ACC112 (cell line): Measurements from ENCODE around the gene CMTM2.

ENCODE experiments used
- H2AFZ ChIP-seq: fragments of 200-600 bp; sonication (generic); one replicate; pipeline ENCODE4 v1.6.0; 2017; ENCODE audit warnings: antibody characterized with exemption, low read length; ENCODE audit not compliant: unreplicated experiment
- H3K27ac ChIP-seq: fragments of 200-600 bp; sonication (generic); 2 replicates; pipeline ENCODE4 v1.5.1; 2014; ENCODE audit warnings: low read depth, mild to moderate bottlenecking, antibody characterized with exemption, low read length, moderate library complexity
- H3K27me3 ChIP-seq: fragments of 200-600 bp; sonication (generic); 2 replicates; pipeline ENCODE4 v1.6.1; 2014; ENCODE audit warnings: mild to moderate bottlenecking, antibody characterized with exemption, low read length, moderate library complexity, mixed read lengths; ENCODE audit not compliant: insufficient read depth
- H3K36me3 ChIP-seq: fragments of 200-600 bp; sonication (generic); 2 replicates; pipeline ENCODE4 v1.6.1; 2016; ENCODE audit warnings: mild to moderate bottlenecking, antibody characterized with exemption, low read length, moderate library complexity, mixed read lengths; ENCODE audit not compliant: insufficient read depth
- H3K4me1 ChIP-seq: fragments of 200-600 bp; sonication (generic); one replicate; pipeline ENCODE4 v1.6.1; 2016; ENCODE audit warnings: low read length, mixed read lengths; ENCODE audit not compliant: insufficient read depth, unreplicated experiment, control insufficient read depth
- H3K4me3 ChIP-seq: fragments of 200-600 bp; sonication (generic); 2 replicates; pipeline ENCODE4 v1.5.1; 2014; ENCODE audit warnings: mild to moderate bottlenecking, low read depth, low read length
- H3K79me2 ChIP-seq: fragments of 200-600 bp; sonication (generic); one replicate; pipeline ENCODE4 v1.6.0; 2016; ENCODE audit warnings: low read length; ENCODE audit not compliant: control insufficient read depth, unreplicated experiment, insufficient read depth

Gene CMTM2

GRCh38 chr16:66568355-66568754 is 10.9 kb upstream of the CMTM2 start:
- Histone ChIP-seq H3K27me3 (no peaks in the 10 kb centered on the region), H3K36me3 (peaks cover 16% of the 10 kb centered on the region)

GRCh38 chr16:66569131-66569530 is 10.1 kb upstream of the CMTM2 start:
- H3K36me3 ChIP-seq = peaks cover 13% of the 10 kb centered on the region
- H3K4me3 ChIP-seq = peak overlapping the region; percentile 34
- H3K79me2 ChIP-seq = no peaks in the 10 kb centered on the region
- H3K27ac ChIP-seq = peak overlapping the region; percentile 60
- no peak overlapping the region for H2AFZ ChIP-seq
- H3K27me3 ChIP-seq = no peaks in the 10 kb centered on the region
- H3K4me1 ChIP-seq = peaks cover 28% of the 10 kb centered on the region

More at GRCh38 chr16:66568355-66568754, 10.9 kb upstream of the CMTM2 start:
- Histone ChIP-seq H3K4me1 (peaks cover 28% of the 10 kb centered on the region), H3K4me3 (no peak overlapping the region), H3K27ac (peak overlapping the region; percentile 60), H2AFZ (no peak overlapping the region), H3K79me2 (peaks cover 6% of the 10 kb centered on the region)

- peaks cover 9% of the 10 kb centered on the region for H3K36me3 ChIP-seq
- H3K27me3 ChIP-seq = no peaks in the 10 kb centered on the region
- no peaks in the 10 kb centered on the region for H3K79me2 ChIP-seq
- no peak overlapping the region for H2AFZ ChIP-seq
- H3K27ac ChIP-seq = peak overlapping the region; percentile 60
- peaks cover 28% of the 10 kb centered on the region for H3K4me1 ChIP-seq
- no peak overlapping the region; the same call in 1 of the 2 replicates for H3K4me3 ChIP-seq
These were observed 9.3 kb upstream of the CMTM2 start for GRCh38 chr16:66569827-66570405.

DNA sequence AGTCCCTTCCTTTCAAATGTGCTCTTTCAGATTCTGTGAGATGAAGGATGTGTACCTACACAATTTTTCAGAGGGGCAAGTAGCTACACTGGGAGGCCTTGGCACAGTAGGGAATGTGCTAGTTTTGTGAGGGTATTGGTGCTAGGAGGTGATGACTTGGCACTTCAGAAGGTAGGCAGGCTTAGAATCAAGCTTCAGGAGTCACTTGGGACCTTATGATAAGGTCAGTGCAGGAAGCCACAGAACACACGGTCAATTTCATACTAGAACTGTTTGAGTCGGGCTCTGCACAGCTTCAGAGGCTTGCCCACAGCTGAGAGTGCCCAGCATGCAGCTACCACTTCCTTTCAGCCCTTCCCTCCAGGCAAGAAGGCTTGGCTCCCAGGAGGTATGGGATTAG is 6.9 kb upstream of the CMTM2 start:
- Histone ChIP-seq H2AFZ (no peak overlapping the region), H3K79me2 (no peaks in the 10 kb centered on the region), H3K27me3 (no peaks in the 10 kb centered on the region), H3K36me3 (peaks cover 9% of the 10 kb centered on the region; the same call in 1 of the 2 replicates), H3K4me1 (peaks cover 28% of the 10 kb centered on the region), H3K4me3 (no peak overlapping the region), H3K27ac (no peak overlapping the region)

DNA sequence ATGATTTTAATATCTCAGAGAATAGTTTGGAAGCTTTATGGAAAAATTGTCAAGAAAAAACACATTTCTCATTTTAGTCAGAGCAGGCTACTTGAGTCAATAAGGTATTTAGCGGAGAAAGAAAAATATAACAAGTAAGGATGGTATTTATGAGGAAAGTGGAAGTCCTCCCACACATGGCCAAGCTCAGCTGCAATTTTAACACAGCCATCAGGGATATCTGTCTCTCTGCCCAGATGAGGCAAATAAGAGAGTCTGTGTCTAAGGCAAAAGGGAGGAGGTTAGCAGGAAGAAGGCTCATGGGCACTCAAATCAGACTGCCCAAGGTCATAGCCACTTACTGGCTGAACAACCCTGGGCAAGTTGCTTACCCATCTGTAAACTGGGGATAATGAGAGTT is 5.2 kb upstream of the CMTM2 start:
- H2AFZ ChIP-seq = no peak overlapping the region
- no peaks in the 10 kb centered on the region for H3K27me3 ChIP-seq
- H3K27ac ChIP-seq = no peak overlapping the region

DNA sequence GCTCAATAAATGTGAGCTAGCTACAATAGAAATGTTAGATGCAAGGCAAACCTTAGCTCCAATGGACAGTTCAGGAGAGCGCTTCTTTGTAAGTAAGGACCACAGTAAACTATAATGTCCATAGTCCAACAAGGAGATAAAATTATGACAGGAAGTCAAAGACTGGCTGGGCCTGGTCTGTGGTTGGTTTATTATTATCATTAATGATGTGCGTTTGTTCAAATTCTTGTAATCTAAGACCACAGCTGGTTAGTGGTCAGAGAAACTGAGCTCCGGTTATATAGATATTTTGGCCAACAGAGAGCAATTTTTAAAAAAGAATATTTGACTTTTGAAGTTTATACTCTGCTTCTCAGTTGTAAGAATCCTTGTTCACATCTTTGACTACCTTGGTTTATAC is 4.7 kb upstream of the CMTM2 start:
- no peaks in the 10 kb centered on the region for H3K27me3 ChIP-seq
- H3K36me3 ChIP-seq = peaks cover 9% of the 10 kb centered on the region; the same call in 1 of the 2 replicates
- no peaks in the 10 kb centered on the region for H3K79me2 ChIP-seq
- H3K4me3 ChIP-seq = no peak overlapping the region
- no peak overlapping the region for H2AFZ ChIP-seq
- no peak overlapping the region for H3K27ac ChIP-seq
- H3K4me1 ChIP-seq = peaks cover 13% of the 10 kb centered on the region

More for the DNA sequence above, 5.2 kb upstream of the CMTM2 start:
- peaks cover 9% of the 10 kb centered on the region; the same call in 1 of the 2 replicates for H3K36me3 ChIP-seq
- H3K4me1 ChIP-seq = peaks cover 18% of the 10 kb centered on the region
- no peaks in the 10 kb centered on the region for H3K79me2 ChIP-seq
- H3K4me3 ChIP-seq = no peak overlapping the region

DNA sequence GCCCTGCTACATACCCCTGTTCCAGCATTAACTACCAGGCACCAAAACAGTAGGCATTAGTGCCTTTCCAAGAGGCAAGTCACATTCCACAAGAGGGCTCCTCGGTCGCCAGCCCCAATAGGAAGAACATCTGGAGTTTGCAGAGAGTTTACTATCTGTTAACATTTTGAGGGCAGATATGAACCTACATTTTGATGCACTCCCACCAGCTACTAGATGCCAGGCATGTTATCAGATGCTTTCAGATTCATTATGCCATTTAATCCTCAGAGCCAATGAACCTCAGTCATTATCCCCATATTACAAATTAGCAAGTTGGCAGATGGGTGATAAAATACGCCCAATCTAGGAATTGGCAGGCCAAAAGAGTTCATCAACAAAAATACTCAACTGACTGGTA is 4.2 kb upstream of the CMTM2 start:
- no peaks in the 10 kb centered on the region for H3K27me3 ChIP-seq

GRCh38 chr16:66576296-66576695 is 3.0 kb upstream of the CMTM2 start:
- peaks cover 3% of the 10 kb centered on the region; the same call in 1 of the 2 replicates for H3K36me3 ChIP-seq
- no peaks in the 10 kb centered on the region for H3K79me2 ChIP-seq
- H3K27ac ChIP-seq = no peak overlapping the region
- H2AFZ ChIP-seq = no peak overlapping the region
- no peaks in the 10 kb centered on the region for H3K27me3 ChIP-seq
- H3K4me3 ChIP-seq = no peak overlapping the region
- H3K4me1 ChIP-seq = peaks cover 13% of the 10 kb centered on the region

More for the DNA sequence above, 4.2 kb upstream of the CMTM2 start:
- H3K27ac ChIP-seq = no peak overlapping the region
- H3K4me1 ChIP-seq = peaks cover 9% of the 10 kb centered on the region
- no peaks in the 10 kb centered on the region for H3K79me2 ChIP-seq
- H2AFZ ChIP-seq = no peak overlapping the region
- peaks cover 9% of the 10 kb centered on the region; the same call in 1 of the 2 replicates for H3K36me3 ChIP-seq
- no peak overlapping the region for H3K4me3 ChIP-seq

GRCh38 chr16:66580605-66581209 is 1.4 kb downstream of the CMTM2 start:
- H2AFZ ChIP-seq = no peak overlapping the region
- H3K79me2 ChIP-seq = no peaks in the 10 kb centered on the region
- peaks cover 20% of the 10 kb centered on the region for H3K4me1 ChIP-seq
- peak overlapping the region; percentile 69 for H3K27ac ChIP-seq
- H3K36me3 ChIP-seq = no peaks in the 10 kb centered on the region
- H3K27me3 ChIP-seq = no peaks in the 10 kb centered on the region
- 0 out of 2 replicates have a peak overlapping the region, but pooled peaks have one; percentile 9 for H3K4me3 ChIP-seq

DNA sequence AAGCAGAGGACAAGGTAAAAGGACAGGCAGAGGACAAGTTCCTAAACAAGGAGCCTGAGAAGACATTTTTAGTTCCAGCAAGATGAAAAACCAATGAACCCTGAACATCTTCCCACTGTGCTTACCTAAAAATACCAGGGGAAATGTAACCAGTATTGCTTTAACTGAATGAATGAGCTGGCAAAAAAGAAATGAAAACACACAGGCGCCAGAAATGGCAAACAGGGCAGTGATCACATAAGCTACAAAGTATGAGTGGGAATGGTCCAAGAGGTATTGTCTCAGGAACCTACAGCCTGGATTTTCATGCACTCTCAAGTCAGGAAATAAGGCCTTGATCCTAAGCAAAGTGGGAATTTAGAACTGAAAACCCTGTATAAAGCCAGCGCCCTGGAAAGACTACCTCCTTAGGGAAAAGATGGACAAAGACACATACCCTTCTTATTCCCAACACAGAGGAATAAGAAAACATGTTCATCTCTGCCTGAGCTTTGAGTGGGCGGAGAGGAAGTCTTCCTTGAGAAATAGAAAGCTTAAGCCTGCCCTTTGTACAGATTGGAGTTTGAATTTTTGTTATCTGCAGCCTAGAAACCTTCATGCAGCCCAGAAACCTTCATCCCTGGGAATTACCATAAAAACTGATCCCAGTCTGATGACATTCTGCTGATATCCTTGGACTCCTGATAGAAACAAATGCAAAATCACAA is 2.1 kb downstream of the CMTM2 start:
- Histone ChIP-seq H3K27ac (peak overlapping the region; percentile 69), H3K4me1 (peaks cover 20% of the 10 kb centered on the region), H3K79me2 (no peaks in the 10 kb centered on the region), H3K36me3 (no peaks in the 10 kb centered on the region), H3K27me3 (no peaks in the 10 kb centered on the region), H2AFZ (peak overlapping the region; percentile 82), H3K4me3 (peak overlapping the region; percentile 9; the same call in 1 of the 2 replicates)
